Fibroblast of lung (primary cell): Measurements from ENCODE around the gene PYROXD2. TPM values are rescaled to one million over a fixed set of nuclear protein-coding genes. Genes with fewer than 3 reads are reported as not detected.

Source experiments
- DNase-seq, 2 donors: peaks; one replicate each; pipeline versions ENCODE4 v3.0.0 to v3.0.0-alpha.2; 2010; ENCODE audit warnings: low read depth in 2 of 2
- H2AFZ ChIP-seq: 2 replicates; pipeline ENCODE4 v1.5.1; 2012; ENCODE audit warnings: low read length, control low read depth, inconsistent platforms
- H3K27ac ChIP-seq: 2 replicates; pipeline ENCODE4 v1.5.1; 2011; ENCODE audit warnings: low read length, control low read depth; ENCODE audit not compliant: insufficient read depth
- H3K27me3 ChIP-seq: 2 replicates; pipeline ENCODE4 v1.5.1; 2011; ENCODE audit warnings: mild to moderate bottlenecking, low read length; ENCODE audit not compliant: control insufficient read depth, insufficient read depth
- H3K36me3 ChIP-seq: 2 replicates; pipeline ENCODE4 v1.5.1; 2011; ENCODE audit warnings: low read length; ENCODE audit not compliant: control insufficient read depth, insufficient read depth
- H3K4me1 ChIP-seq: 2 replicates; pipeline ENCODE4 v1.5.1; 2011; ENCODE audit warnings: low read length; ENCODE audit not compliant: control insufficient read depth, insufficient read depth; ENCODE audit errors: extremely low read depth
- H3K4me2 ChIP-seq: 2 replicates; pipeline ENCODE4 v1.5.1; 2011; ENCODE audit warnings: low read length, control low read depth; ENCODE audit not compliant: insufficient read depth; ENCODE audit errors: extremely low read depth
- H3K4me3 ChIP-seq, 4 experiments: fragments of 200-600 bp in 1 of 4; sonication (generic) in 1 of 4; replicated peaks in 1 of 4; 2 replicates each; pipeline ENCODE4 v1.5.1; 2011 to 2016; ENCODE audit warnings: low read length in 4 of 4, low read depth in 3 of 4, mild to moderate bottlenecking in 3 of 4, control low read depth in 2 of 4, inconsistent platforms in 1 of 4, mixed read lengths in 1 of 4; ENCODE audit not compliant: insufficient read depth in 1 of 4; ENCODE audit errors: control extremely low read depth in 1 of 4
- H3K79me2 ChIP-seq: 2 replicates; pipeline ENCODE4 v1.5.1; 2012; ENCODE audit warnings: mild to moderate bottlenecking, low read length, inconsistent platforms; ENCODE audit not compliant: control insufficient read depth, insufficient read depth
- H3K9ac ChIP-seq: 2 replicates; pipeline ENCODE4 v1.5.1; 2011; ENCODE audit warnings: mild to moderate bottlenecking, low read length, control low read depth; ENCODE audit not compliant: insufficient read depth
- H3K9me3 ChIP-seq: 2 replicates; pipeline ENCODE4 v1.5.1; 2012; ENCODE audit warnings: low read depth, low read length; ENCODE audit not compliant: control insufficient read depth, insufficient read depth
- H4K20me1 ChIP-seq: 2 replicates; pipeline ENCODE4 v1.5.1; 2011; ENCODE audit warnings: low read length; ENCODE audit not compliant: control insufficient read depth, insufficient read depth; ENCODE audit errors: extremely low read depth
- EZH2 ChIP-seq: IDR thresholded peaks from 2 replicates; pipeline ENCODE4 v1.5.1; 2012; ENCODE audit warnings: low read length, control low read depth, mild to moderate bottlenecking; ENCODE audit errors: missing control alignments
- polyA plus RNA-seq, 2 donors: library from polyadenylated mRNA; depleted of rRNA in 1 of 2; stranded (reverse) in 1 of 2; unstranded in 1 of 2; fragments of >200 nt; gene quantifications; 2 replicates each; pipeline ENCODE4 v1.2.1, GENCODE V29; 2011 to 2012; ENCODE audit warnings: missing spikeins in 1 of 2
- total RNA-seq: library from RNA; depleted of rRNA; stranded (reverse); fragments of >200 nt; gene quantifications from 2 replicates; pipeline ENCODE4 v1.2.1, GENCODE V29; 2014
- TF ChIP-seq, protein P1 (sequence below), 2 donors: IDR thresholded peaks in 1 of 2; conservative IDR thresholded peaks in 1 of 2; 1 replicate in 1 of 2; 2 replicates in 1 of 2; pipeline ENCODE4 v1.5.1; 2011 to 2012; ENCODE audit warnings: low read length in 2 of 2, control low read depth in 1 of 2, inconsistent platforms in 1 of 2, low read depth in 1 of 2, mild to moderate bottlenecking in 1 of 2

The PYROXD2 gene
- total and polyA plus RNA-seq, 2 donors (not counting 1 experiment from before 2014, with no cell fraction given), result 8.7 to 16.0 TPM

DNA sequence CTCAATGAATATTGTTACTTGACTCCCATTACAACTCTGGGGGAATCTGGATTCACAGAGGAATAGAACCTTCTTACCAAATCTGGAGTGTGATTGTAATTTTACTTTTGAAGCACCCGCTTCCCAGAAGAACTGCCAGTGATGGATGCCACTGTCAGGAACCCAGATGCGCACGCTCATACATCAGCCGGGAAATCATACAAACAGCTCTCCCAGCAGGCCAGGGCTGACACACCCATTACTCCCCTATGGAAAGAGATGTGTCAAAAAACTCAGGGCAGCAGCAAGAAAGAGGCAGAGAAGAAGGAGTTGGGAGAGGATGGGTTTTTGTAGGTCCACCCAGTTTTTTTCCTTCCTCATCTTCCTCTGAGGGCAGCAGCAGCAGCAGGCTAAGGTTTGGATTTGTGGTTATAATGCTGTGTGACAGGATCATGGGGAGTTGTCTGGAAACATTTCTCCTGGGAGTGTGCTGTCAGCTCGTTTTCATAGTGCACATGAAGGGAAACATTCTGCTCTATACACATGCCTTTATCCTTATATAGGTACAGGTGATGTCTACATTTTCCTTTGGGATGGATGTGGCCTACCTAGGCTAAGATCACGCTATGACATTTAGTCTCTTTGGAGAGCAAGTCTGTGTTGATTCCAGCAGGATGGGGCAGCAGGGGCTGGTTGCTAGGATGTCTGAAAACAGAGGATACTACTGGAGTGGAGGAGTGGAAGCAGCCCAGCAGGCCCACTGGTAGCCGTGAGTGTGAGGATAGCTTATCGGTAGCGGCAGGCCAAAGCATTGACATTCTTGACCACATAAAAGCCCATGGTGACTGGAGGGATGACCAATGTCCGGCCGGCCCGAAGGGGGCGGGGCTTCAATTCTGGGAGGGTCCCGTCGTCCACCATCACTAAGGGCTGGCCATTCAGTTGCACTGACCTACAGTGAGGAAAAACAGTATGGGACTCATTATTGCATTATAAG is 44.1 kb upstream of the PYROXD2 start:
- Histone ChIP-seq H4K20me1 (no peaks in the 10 kb centered on the region), H3K79me2 (no peaks in the 10 kb centered on the region), H3K27me3 (no peaks in the 10 kb centered on the region), H3K9me3 (no peaks in the 10 kb centered on the region), H3K4me1 (peaks cover 11% of the 10 kb centered on the region), H2AFZ (no peak overlapping the region), H3K9ac (no peak overlapping the region), H3K4me2 (no peak overlapping the region), H3K27ac (no peak overlapping the region), H3K36me3 (no peaks in the 10 kb centered on the region), H3K4me3 (no peak overlapping the region)
- no peak for DNase-seq
- TF ChIP-seq, protein P1, sequence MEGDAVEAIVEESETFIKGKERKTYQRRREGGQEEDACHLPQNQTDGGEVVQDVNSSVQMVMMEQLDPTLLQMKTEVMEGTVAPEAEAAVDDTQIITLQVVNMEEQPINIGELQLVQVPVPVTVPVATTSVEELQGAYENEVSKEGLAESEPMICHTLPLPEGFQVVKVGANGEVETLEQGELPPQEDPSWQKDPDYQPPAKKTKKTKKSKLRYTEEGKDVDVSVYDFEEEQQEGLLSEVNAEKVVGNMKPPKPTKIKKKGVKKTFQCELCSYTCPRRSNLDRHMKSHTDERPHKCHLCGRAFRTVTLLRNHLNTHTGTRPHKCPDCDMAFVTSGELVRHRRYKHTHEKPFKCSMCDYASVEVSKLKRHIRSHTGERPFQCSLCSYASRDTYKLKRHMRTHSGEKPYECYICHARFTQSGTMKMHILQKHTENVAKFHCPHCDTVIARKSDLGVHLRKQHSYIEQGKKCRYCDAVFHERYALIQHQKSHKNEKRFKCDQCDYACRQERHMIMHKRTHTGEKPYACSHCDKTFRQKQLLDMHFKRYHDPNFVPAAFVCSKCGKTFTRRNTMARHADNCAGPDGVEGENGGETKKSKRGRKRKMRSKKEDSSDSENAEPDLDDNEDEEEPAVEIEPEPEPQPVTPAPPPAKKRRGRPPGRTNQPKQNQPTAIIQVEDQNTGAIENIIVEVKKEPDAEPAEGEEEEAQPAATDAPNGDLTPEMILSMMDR (conservative IDR thresholded peaks at IDR 0.05 in 1 of 2, IDR thresholded peaks at IDR 0.05 in 1 of 2; ENCODE audit: low read depth in 1 of 2, low read length in 2 of 2), result no peak
- TF ChIP-seq EZH2, result no peak

DNA sequence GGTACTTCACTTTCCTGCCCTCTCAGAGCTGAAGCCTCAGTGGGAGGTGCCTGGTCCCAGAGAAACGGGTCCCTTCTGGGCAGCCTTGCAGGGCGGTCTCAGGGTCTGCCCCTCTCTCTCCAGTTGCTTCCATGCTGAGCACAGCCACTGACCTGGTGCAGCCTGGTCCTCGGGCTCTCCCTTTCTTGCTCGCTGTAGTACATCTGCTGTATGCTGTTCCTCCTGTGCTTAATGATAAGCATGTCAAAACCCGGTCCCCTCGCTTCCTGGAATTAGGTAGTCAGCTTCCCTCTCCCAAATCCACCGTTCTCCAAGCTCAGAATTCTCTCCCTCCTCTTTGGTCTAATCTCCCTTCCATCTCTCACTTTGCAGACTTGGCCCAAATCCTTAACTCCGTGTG is 42.7 kb upstream of the PYROXD2 start:
- no peak for TF ChIP-seq EZH2
- TF ChIP-seq, protein P1 (conservative IDR thresholded peaks at IDR 0.05 in 1 of 2, IDR thresholded peaks at IDR 0.05 in 1 of 2; ENCODE audit: low read depth in 1 of 2, low read length in 2 of 2), result no peak
- no peaks in the 10 kb centered on the region for H3K9me3 ChIP-seq

GRCh38 chr10:98456686-98457482 is 41.9 kb upstream of the PYROXD2 start:
- Histone ChIP-seq H4K20me1 (no peaks in the 10 kb centered on the region), H3K4me2 (no peak overlapping the region), H2AFZ (no peak overlapping the region), H3K79me2 (no peaks in the 10 kb centered on the region), H3K27me3 (no peaks in the 10 kb centered on the region), H3K27ac (no peak overlapping the region), H3K9me3 (no peaks in the 10 kb centered on the region), H3K9ac (no peak overlapping the region), H3K4me3 (no peak overlapping the region), H3K4me1 (peaks cover 11% of the 10 kb centered on the region), H3K36me3 (no peaks in the 10 kb centered on the region)
- no peak for TF ChIP-seq EZH2
- TF ChIP-seq, protein P1 (conservative IDR thresholded peaks at IDR 0.05 in 1 of 2, IDR thresholded peaks at IDR 0.05 in 1 of 2; ENCODE audit: low read depth in 1 of 2, low read length in 2 of 2), result no peak
- DNase-seq, result no peak

More for the DNA sequence above, 42.7 kb upstream of the PYROXD2 start:
- H3K27me3 ChIP-seq, result no peaks in the 10 kb centered on the region
- no peak overlapping the region for H3K27ac ChIP-seq
- peaks cover 11% of the 10 kb centered on the region for H3K4me1 ChIP-seq
- no peak for DNase-seq
- H3K36me3 ChIP-seq, result no peaks in the 10 kb centered on the region
- H2AFZ ChIP-seq, result no peak overlapping the region
- no peak overlapping the region for H3K9ac ChIP-seq
- H4K20me1 ChIP-seq, result no peaks in the 10 kb centered on the region
- H3K79me2 ChIP-seq, result no peaks in the 10 kb centered on the region
- no peak overlapping the region for H3K4me3 ChIP-seq
- no peak overlapping the region for H3K4me2 ChIP-seq
